GM12891 (cell line): ENCODE data around the gene ANO9.

Source experiments
- POLR2A ChIP-seq: IDR thresholded peaks from 2 replicates; pipeline ENCODE4 v1.6.1; 2011; ENCODE audit warnings: low read depth, low read length, control low read depth
- POLR2AphosphoS5 ChIP-seq: IDR thresholded peaks from 2 replicates; pipeline ENCODE4 v1.6.1; 2011; ENCODE audit warnings: low read depth, low read length, control low read depth
- TAF1 ChIP-seq: IDR thresholded peaks from 2 replicates; pipeline ENCODE4 v1.6.1; 2011; ENCODE audit warnings: low read depth, low read length, control low read depth

GRCh38 chr11:369336-370018 is 72.3 kb downstream of the ANO9 start, which contains the start of gene B4GALNT4:
- TF ChIP-seq POLR2A (no peak), TAF1 (no peak), POLR2AphosphoS5 (no peak)
